ENCODE measurements around the gene ZNF846.
"Not testable (repeated sequence)": the region's sequence is repeated elsewhere in the genome, so short reads cannot be mapped to it uniquely, and the experiment has no call there.

The ZNF846 gene

GRCh38 chr19:9768175-9769112 lies at the start of gene ZNF846:
Gene ZNF846 (minus strand): TSS chr19:9768738. CDS start chr19:9764950, 3,788 bp downstream.
- DNase-seq = peak; percentile 88

- no peak for DNase-seq
Observed at GRCh38 chr19:9818175-9818733, 49.7 kb upstream of the ZNF846 start.

- DNase-seq = no peak
Observed at GRCh38 chr19:9811139-9811538, 42.6 kb upstream of the ZNF846 start.

- DNase-seq = no peak
Observed at GRCh38 chr19:9808855-9809824, 40.6 kb upstream of the ZNF846 start.

GRCh38 chr19:9806803-9807202 lies 38.3 kb upstream of the ZNF846 start:
- no peak for DNase-seq

GRCh38 chr19:9801976-9802375 lies 33.4 kb upstream of the ZNF846 start:
- no peak for DNase-seq

- no peak for DNase-seq
Observed at GRCh38 chr19:9799162-9799561, 30.6 kb upstream of the ZNF846 start.

GRCh38 chr19:9797871-9798270 lies 29.3 kb upstream of the ZNF846 start:
- DNase-seq = no peak

- DNase-seq = peak; percentile 79
Observed at GRCh38 chr19:9796113-9796773, 27.7 kb upstream of the ZNF846 start.

- peak; percentile 56 for DNase-seq
Observed at GRCh38 chr19:9793071-9793591, 24.6 kb upstream of the ZNF846 start.

GRCh38 chr19:9792206-9793070 lies 23.9 kb upstream of the ZNF846 start:
- DNase-seq = peak; percentile 87

- DNase-seq = peak; percentile 85
Observed at GRCh38 chr19:9791552-9792205, 23.1 kb upstream of the ZNF846 start.

GRCh38 chr19:9791073-9791367 lies 22.5 kb upstream of the ZNF846 start:
- not testable (repeated sequence) for DNase-seq

GRCh38 chr19:9789579-9789978 lies 21.0 kb upstream of the ZNF846 start:
- DNase-seq = not testable (repeated sequence)

- DNase-seq = no peak
Observed at GRCh38 chr19:9789066-9789465, 20.5 kb upstream of the ZNF846 start.

GRCh38 chr19:9788604-9789003 lies 20.1 kb upstream of the ZNF846 start:
- DNase-seq = not testable (repeated sequence)

- DNase-seq = no peak
Observed at GRCh38 chr19:9786819-9787218, 18.3 kb upstream of the ZNF846 start.

GRCh38 chr19:9786342-9786741 lies 17.8 kb upstream of the ZNF846 start:
- DNase-seq = no peak

GRCh38 chr19:9785367-9786331 lies 17.1 kb upstream of the ZNF846 start:
- DNase-seq = peak; percentile 90

- DNase-seq = not testable (repeated sequence)
Observed at GRCh38 chr19:9784163-9784496, 15.6 kb upstream of the ZNF846 start.

Measured in activated effector memory CD4-positive, alpha-beta T cell treated with Interleukin-2 at 50 U/mL for 16 hours (primary cell).